Trophoblast cell (in vitro differentiated cells and primary cell): ENCODE measurements around the gene PIP5K1B.

Experiments
- DNase-seq, 2 donors: peaks; one replicate each; pipeline ENCODE4 v3.0.0-alpha.2; 2016
- H2AFZ ChIP-seq: 2 replicates; pipeline ENCODE4 v1.6.1; 2013; ENCODE audit warnings: low read length, moderate library complexity, mild to moderate bottlenecking; ENCODE audit not compliant: insufficient read depth, poor library complexity
- H2AK5ac ChIP-seq: 2 replicates; pipeline ENCODE4 v1.6.1; 2013; ENCODE audit warnings: mild to moderate bottlenecking, low read length
- H2BK120ac ChIP-seq: 2 replicates; pipeline ENCODE4 v1.6.1; 2013; ENCODE audit warnings: low read length, mild to moderate bottlenecking, moderate library complexity; ENCODE audit not compliant: insufficient read depth, poor library complexity
- H2BK12ac ChIP-seq: 2 replicates; pipeline ENCODE4 v1.6.1; 2013; ENCODE audit warnings: mild to moderate bottlenecking, low read length, moderate library complexity
- H2BK5ac ChIP-seq: 2 replicates; pipeline ENCODE4 v1.6.1; 2013; ENCODE audit warnings: low read length, low read depth, moderate library complexity, mild to moderate bottlenecking; ENCODE audit not compliant: poor library complexity
- H3K14ac ChIP-seq: 2 replicates; pipeline ENCODE4 v1.6.1; 2013; ENCODE audit warnings: mild to moderate bottlenecking, low read length
- H3K18ac ChIP-seq: 2 replicates; pipeline ENCODE4 v1.6.1; 2013; ENCODE audit warnings: mild to moderate bottlenecking, low read length
- H3K23ac ChIP-seq: 2 replicates; pipeline ENCODE4 v1.6.1; 2013; ENCODE audit warnings: low read length
- H3K27ac ChIP-seq: 2 replicates; pipeline ENCODE4 v1.5.1; 2013; ENCODE audit warnings: low read depth, mild to moderate bottlenecking, inconsistent platforms, low read length, moderate library complexity
- H3K27me3 ChIP-seq: 2 replicates; pipeline ENCODE4 v1.6.1; 2013; ENCODE audit warnings: inconsistent platforms, mild to moderate bottlenecking, low read length, moderate library complexity; ENCODE audit not compliant: insufficient read depth
- H3K36me3 ChIP-seq, 2 experiments: 1 replicate in 1 of 2; 2 replicates in 1 of 2; pipeline ENCODE4 v1.6.1; 2013; ENCODE audit warnings: low read length in 2 of 2, mild to moderate bottlenecking in 2 of 2, moderate library complexity in 1 of 2; ENCODE audit not compliant: insufficient read depth in 2 of 2, control insufficient read depth in 1 of 2
- H3K4ac ChIP-seq: 2 replicates; pipeline ENCODE4 v1.6.1; 2013; ENCODE audit warnings: low read depth, mild to moderate bottlenecking, low read length, moderate library complexity
- H3K4me1 ChIP-seq, 2 experiments: 1 replicate in 1 of 2; 2 replicates in 1 of 2; pipeline ENCODE4 v1.6.1; 2013; ENCODE audit warnings: low read length in 2 of 2, mild to moderate bottlenecking in 2 of 2, moderate library complexity in 1 of 2; ENCODE audit not compliant: insufficient read depth in 2 of 2, control insufficient read depth in 1 of 2
- H3K4me2 ChIP-seq: 2 replicates; pipeline ENCODE4 v1.6.1; 2013; ENCODE audit warnings: inconsistent platforms, mild to moderate bottlenecking, low read length, moderate library complexity
- H3K4me3 ChIP-seq: 2 replicates; pipeline ENCODE4 v1.5.1; 2013; ENCODE audit warnings: mild to moderate bottlenecking, low read depth, low read length, inconsistent platforms
- H3K79me1 ChIP-seq: one replicate; pipeline ENCODE4 v1.6.1; 2013; ENCODE audit warnings: low read length
- H3K79me2 ChIP-seq: 2 replicates; pipeline ENCODE4 v1.6.1; 2013; ENCODE audit warnings: low read length, mild to moderate bottlenecking; ENCODE audit not compliant: control insufficient read depth, insufficient read depth, poor library complexity
- H3K9ac ChIP-seq: 2 replicates; pipeline ENCODE4 v1.6.1; 2013; ENCODE audit warnings: mild to moderate bottlenecking, low read length
- H3K9me3 ChIP-seq: 2 replicates; pipeline ENCODE4 v1.6.1; 2013; ENCODE audit warnings: low read depth, mild to moderate bottlenecking, control low read depth, inconsistent platforms, low read length; ENCODE audit not compliant: insufficient read depth
- H4K12ac ChIP-seq: 2 replicates; pipeline ENCODE4 v1.6.1; 2013; ENCODE audit warnings: low read depth, mild to moderate bottlenecking, low read length, moderate library complexity
- H4K8ac ChIP-seq: 2 replicates; pipeline ENCODE4 v1.6.1; 2013; ENCODE audit warnings: low read depth, mild to moderate bottlenecking, low read length, moderate library complexity
- H4K91ac ChIP-seq: one replicate; pipeline ENCODE4 v1.6.1; 2013; ENCODE audit warnings: low read depth, mild to moderate bottlenecking, low read length, moderate library complexity
- WGBS: extraction: QIAGEN DNeasy Blood & Tissue Kit; methylation state at CpG from one replicate; pipeline ENCODE4 v1.1.7; 2013; ENCODE audit warnings: missing lambda C conversion rate; ENCODE audit not compliant: insufficient read length, insufficient coverage; ENCODE audit errors: extremely low coverage; 5-methylcytosine and 5-hydroxymethylcytosine counted together

PIP5K1B gene

GRCh38 chr9:68894502-68894901 is 189.5 kb downstream of the PIP5K1B start:
- Histone ChIP-seq H4K8ac (no peak overlapping the region), H3K23ac (no peak overlapping the region), H3K9me3 (no peaks in the 10 kb centered on the region), H3K79me1 (no peaks in the 10 kb centered on the region), H2BK12ac (no peak overlapping the region), H3K18ac (no peak overlapping the region), H3K4ac (no peak overlapping the region), H3K79me2 (no peaks in the 10 kb centered on the region), H3K14ac (no peak overlapping the region), H3K9ac (no peak overlapping the region), H3K4me1 (no peaks in the 10 kb centered on the region), H4K91ac (no peak overlapping the region), H2BK120ac (no peak overlapping the region), H3K36me3 (no peaks in the 10 kb centered on the region), H2AFZ (no peak overlapping the region), H3K4me3 (no peak overlapping the region), H4K12ac (no peak overlapping the region), H3K4me2 (no peak overlapping the region), H3K27ac (no peak overlapping the region), H2AK5ac (no peak overlapping the region), H2BK5ac (no peak overlapping the region), H3K27me3 (no peaks in the 10 kb centered on the region)
- no CpG with 5 or more reads among the region's 7 CpGs for WGBS
- no peak for DNase-seq

GRCh38 chr9:68895741-68896478 is 190.9 kb downstream of the PIP5K1B start:
- Histone ChIP-seq H2BK120ac (no peak overlapping the region), H4K8ac (no peak overlapping the region), H3K4me2 (no peak overlapping the region), H3K27me3 (no peaks in the 10 kb centered on the region), H3K4me3 (no peak overlapping the region), H3K36me3 (no peaks in the 10 kb centered on the region), H3K79me2 (no peaks in the 10 kb centered on the region), H4K12ac (no peak overlapping the region), H3K4me1 (no peaks in the 10 kb centered on the region), H2BK5ac (no peak overlapping the region), H2AFZ (no peak overlapping the region), H3K23ac (no peak overlapping the region), H3K79me1 (no peaks in the 10 kb centered on the region), H3K27ac (no peak overlapping the region), H3K9me3 (no peaks in the 10 kb centered on the region), H3K14ac (no peak overlapping the region), H3K18ac (no peak overlapping the region), H3K9ac (no peak overlapping the region), H3K4ac (no peak overlapping the region), H4K91ac (no peak overlapping the region), H2BK12ac (no peak overlapping the region), H2AK5ac (no peak overlapping the region)
- DNase-seq = no peak
- WGBS = no CpG with 5 or more reads among the region's 6 CpGs

GRCh38 chr9:68896486-68896885 is 191.4 kb downstream of the PIP5K1B start:
- H3K18ac ChIP-seq = no peak overlapping the region
- no peak overlapping the region for H4K91ac ChIP-seq
- no peak overlapping the region for H2AFZ ChIP-seq
- no peak overlapping the region for H2AK5ac ChIP-seq
- no peak overlapping the region for H3K23ac ChIP-seq
- no peak overlapping the region for H3K14ac ChIP-seq
- no peaks in the 10 kb centered on the region for H3K4me1 ChIP-seq
- no CpG with 5 or more reads among the region's 1 CpG for WGBS
- H2BK120ac ChIP-seq = no peak overlapping the region
- no peak overlapping the region for H3K4me3 ChIP-seq
- no peak overlapping the region for H2BK12ac ChIP-seq
- H2BK5ac ChIP-seq = no peak overlapping the region
- no peaks in the 10 kb centered on the region for H3K9me3 ChIP-seq
- H3K27ac ChIP-seq = no peak overlapping the region
- no peaks in the 10 kb centered on the region for H3K27me3 ChIP-seq
- DNase-seq = no peak
- no peak overlapping the region for H3K4ac ChIP-seq
- H3K4me2 ChIP-seq = no peak overlapping the region
- no peak overlapping the region for H4K12ac ChIP-seq
- H3K36me3 ChIP-seq = no peaks in the 10 kb centered on the region
- H4K8ac ChIP-seq = no peak overlapping the region
- H3K79me1 ChIP-seq = no peaks in the 10 kb centered on the region
- H3K79me2 ChIP-seq = no peaks in the 10 kb centered on the region
- H3K9ac ChIP-seq = no peak overlapping the region

- Histone ChIP-seq H3K4me1 (no peaks in the 10 kb centered on the region), H2BK12ac (no peak overlapping the region), H3K4me3 (no peak overlapping the region), H3K79me1 (no peaks in the 10 kb centered on the region), H3K9ac (no peak overlapping the region), H3K27ac (no peak overlapping the region), H4K12ac (no peak overlapping the region), H3K4me2 (no peak overlapping the region), H2AK5ac (no peak overlapping the region), H4K91ac (no peak overlapping the region), H2AFZ (no peak overlapping the region), H3K36me3 (no peaks in the 10 kb centered on the region), H3K27me3 (no peaks in the 10 kb centered on the region), H3K9me3 (no peaks in the 10 kb centered on the region), H2BK5ac (no peak overlapping the region), H3K14ac (no peak overlapping the region), H3K4ac (no peak overlapping the region), H2BK120ac (no peak overlapping the region), H4K8ac (no peak overlapping the region), H3K18ac (no peak overlapping the region), H3K79me2 (no peaks in the 10 kb centered on the region), H3K23ac (no peak overlapping the region)
- DNase-seq = no peak
- no CpG with 5 or more reads among the region's 5 CpGs for WGBS
Observed at GRCh38 chr9:68897577-68898145, 192.6 kb downstream of the PIP5K1B start.
